GM21717 (cell line): ENCODE measurements around the gene CEPT1.
"Not testable (repeated sequence)": the region's sequence is repeated elsewhere in the genome, so short reads cannot be mapped to it uniquely, and the experiment has no call there.

Experiments used
- ATAC-seq: cut with Tn5 transposase; IDR thresholded peaks from one replicate; pipeline ENCODE4 v1.9.1; 2021; ENCODE audit warnings: mild to moderate bottlenecking, moderate library complexity; ENCODE audit not compliant: unreplicated experiment

CEPT1 gene

GRCh38 chr1:111205714-111206050, 65.7 kb downstream of the CEPT1 start:
- no peak for ATAC-seq

- ATAC-seq = no peak
Observed at GRCh38 chr1:111208921-111209320, 68.9 kb downstream of the CEPT1 start.

DNA sequence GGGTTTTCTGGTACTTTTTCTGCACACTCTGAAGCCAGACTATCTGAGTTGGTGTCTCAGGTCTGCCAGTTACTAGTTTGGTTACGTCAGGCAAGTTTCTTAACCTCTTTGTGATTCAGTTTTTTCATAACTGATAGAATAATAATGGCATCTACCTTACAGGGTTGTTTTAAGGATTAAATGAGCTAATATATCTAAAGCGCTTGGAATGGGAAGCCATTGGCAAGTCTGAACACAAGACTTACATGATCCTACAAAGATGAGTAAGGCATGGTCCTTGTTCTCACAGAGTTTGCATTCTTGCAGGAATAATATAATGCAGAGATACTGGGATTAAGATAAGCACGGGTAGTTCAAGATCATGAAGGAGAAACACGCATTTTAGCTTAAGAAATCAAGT, 69.6 kb downstream of the CEPT1 start:
- no peak for ATAC-seq

- no peak for ATAC-seq
Observed at GRCh38 chr1:111211921-111212320, 71.9 kb downstream of the CEPT1 start.

- no peak for ATAC-seq
Observed at GRCh38 chr1:111212634-111213335, 72.8 kb downstream of the CEPT1 start.

GRCh38 chr1:111213412-111213811, 73.4 kb downstream of the CEPT1 start:
- no peak for ATAC-seq

- no peak for ATAC-seq
Observed at GRCh38 chr1:111214074-111214801, 74.2 kb downstream of the CEPT1 start.

DNA sequence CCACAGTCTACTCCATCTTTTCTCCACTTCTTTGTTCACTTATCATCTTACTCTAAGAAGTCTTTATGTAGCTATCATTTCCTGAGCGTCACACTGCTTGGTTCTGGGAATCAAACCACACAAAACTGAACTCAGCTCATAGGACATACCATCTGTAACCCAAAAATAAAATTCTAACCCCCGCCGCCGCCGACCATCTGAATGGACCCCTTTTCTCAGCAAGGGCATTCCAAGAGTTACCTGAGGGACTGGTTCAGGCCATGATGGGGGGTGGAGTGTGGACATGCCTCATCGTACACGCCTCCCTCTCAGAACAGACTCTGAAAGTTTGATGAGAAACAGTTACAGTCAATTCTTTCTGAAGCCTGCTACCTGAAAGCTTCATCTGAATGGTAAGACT, 74.9 kb downstream of the CEPT1 start:
- no peak for ATAC-seq

DNA sequence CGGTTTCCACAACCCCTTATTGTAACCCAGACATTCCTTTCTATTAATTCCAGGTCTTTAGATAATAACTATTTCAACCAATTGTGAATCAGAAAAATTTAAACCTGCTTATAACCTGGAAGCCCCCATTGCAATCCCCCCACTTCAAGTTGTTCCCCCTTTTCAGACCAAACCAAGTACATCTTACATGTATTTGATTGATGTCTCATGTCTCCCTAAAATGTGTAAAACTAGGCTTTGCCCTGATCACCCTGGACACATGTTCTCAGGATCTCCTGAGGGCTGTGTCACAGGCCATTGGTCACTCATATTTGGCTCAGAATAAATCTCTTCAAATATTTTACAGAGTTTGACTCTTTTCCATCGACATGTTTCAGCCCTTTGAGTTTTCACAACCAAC, 75.3 kb downstream of the CEPT1 start:
- not testable (repeated sequence) for ATAC-seq

GRCh38 chr1:111216751-111217150, 76.7 kb downstream of the CEPT1 start:
- no peak for ATAC-seq

GRCh38 chr1:111217183-111217910, 77.3 kb downstream of the CEPT1 start:
- no peak for ATAC-seq

DNA sequence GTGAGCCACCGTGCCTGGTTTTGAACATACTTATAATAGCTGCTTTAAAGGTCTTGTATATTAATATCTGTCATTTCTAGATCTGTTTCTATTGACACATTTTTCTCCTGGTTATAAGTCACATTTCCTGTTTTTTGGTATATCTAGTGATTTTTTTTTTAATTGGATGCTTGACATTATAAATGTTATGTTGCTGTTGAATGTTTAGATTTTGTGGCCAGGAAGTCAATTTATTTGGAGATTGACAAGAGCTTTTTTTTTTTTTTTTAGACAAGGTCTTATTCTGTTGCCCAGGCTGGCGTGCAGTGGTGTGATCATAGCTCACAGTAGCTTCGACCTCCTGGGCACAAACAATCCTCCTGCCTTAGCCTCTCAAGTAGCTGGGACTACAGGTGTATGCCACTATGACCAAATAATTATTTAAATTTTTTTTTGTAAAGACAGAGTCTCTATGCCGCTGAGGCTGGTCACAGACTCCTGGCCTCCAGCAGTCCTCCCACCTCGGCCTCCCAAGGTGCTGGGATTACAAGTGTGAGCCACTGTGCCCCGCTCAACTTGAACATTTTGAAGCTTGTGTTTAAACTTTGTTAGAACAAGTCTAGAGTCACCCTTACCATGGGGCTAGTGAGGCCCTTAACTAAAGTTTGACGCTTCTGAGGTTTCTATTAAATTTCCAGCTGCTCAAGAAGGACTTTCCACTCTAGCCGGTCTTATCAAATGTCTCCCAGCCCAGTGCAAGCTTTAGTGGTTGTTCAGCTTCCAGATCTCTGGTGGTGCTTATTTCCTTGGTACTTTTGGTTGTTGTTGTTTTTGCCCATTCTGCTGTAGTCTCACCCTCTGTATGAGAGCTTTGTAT, 78.9 kb downstream of the CEPT1 start:
- no peak for ATAC-seq

GRCh38 chr1:111219557-111220286, 79.7 kb downstream of the CEPT1 start:
- peak; percentile 31 for ATAC-seq

- no peak for ATAC-seq
Observed at GRCh38 chr1:111220302-111220890, 80.4 kb downstream of the CEPT1 start.

GRCh38 chr1:111221276-111221632, 81.2 kb downstream of the CEPT1 start:
- ATAC-seq = no peak

- peak; percentile 57 for ATAC-seq
Observed at GRCh38 chr1:111221633-111222291, 81.7 kb downstream of the CEPT1 start.

GRCh38 chr1:111222308-111223125, 82.5 kb downstream of the CEPT1 start:
- ATAC-seq = peak; percentile 6

GRCh38 chr1:111223126-111223685, 83.2 kb downstream of the CEPT1 start:
- ATAC-seq = no peak
